Lung (tissue), 12 donors: Measurements from ENCODE around the gene SART3. TPM values are rescaled to one million over a fixed set of nuclear protein-coding genes. Genes with fewer than 3 reads are reported as not detected.

Experiments used
- ATAC-seq: fragments of 200-7000 bp; cut with Tn5 transposase; one replicate; pipeline ENCODE4 v1.9.1; 2020; ENCODE audit warnings: moderate number of reproducible peaks; ENCODE audit not compliant: insufficient read depth, low FRiP score
- DNase-seq, 3 donors: peaks; one replicate each; pipeline ENCODE4 v3.0.0-alpha.2; 2013 to 2017
- H3K27ac ChIP-seq, 2 donors: one replicate each; pipeline ENCODE4 v1.5.1; 2013; ENCODE audit warnings: mild to moderate bottlenecking in 2 of 2, moderate library complexity in 2 of 2, control low read depth in 1 of 2, inconsistent platforms in 1 of 2, low read depth in 1 of 2, low read length in 1 of 2
- H3K27me3 ChIP-seq, 3 donors: one replicate each; pipeline ENCODE4 v1.5.1; 2013; ENCODE audit warnings: low read length in 2 of 3; ENCODE audit not compliant: control insufficient read depth in 3 of 3, insufficient read depth in 3 of 3
- H3K36me3 ChIP-seq, 4 donors: one replicate each; pipeline ENCODE4 v1.5.1; 2013; ENCODE audit warnings: low read length in 4 of 4, mild to moderate bottlenecking in 1 of 4, moderate library complexity in 1 of 4; ENCODE audit not compliant: control insufficient read depth in 4 of 4, insufficient read depth in 4 of 4
- H3K4me1 ChIP-seq, 5 donors: one replicate each; pipeline ENCODE4 v1.5.1; 2013; ENCODE audit warnings: low read length in 5 of 5, mild to moderate bottlenecking in 2 of 5, moderate library complexity in 1 of 5; ENCODE audit not compliant: control insufficient read depth in 5 of 5, insufficient read depth in 5 of 5
- H3K4me3 ChIP-seq: one replicate; pipeline ENCODE4 v1.5.1; 2013; ENCODE audit warnings: mild to moderate bottlenecking, control low read depth, moderate library complexity
- H3K9ac ChIP-seq, 2 donors: one replicate each; pipeline ENCODE4 v1.5.1; 2013; ENCODE audit warnings: low read length in 2 of 2, control low read depth in 1 of 2; ENCODE audit not compliant: insufficient read depth in 1 of 2
- H3K9me3 ChIP-seq, 4 donors: one replicate each; pipeline ENCODE4 v1.5.1; 2013; ENCODE audit warnings: low read length in 3 of 4, mild to moderate bottlenecking in 1 of 4, moderate library complexity in 1 of 4; ENCODE audit not compliant: control insufficient read depth in 4 of 4, insufficient read depth in 3 of 4
- CTCF ChIP-seq: IDR thresholded peaks from 2 replicates; pipeline ENCODE4 v1.5.1; 2012; ENCODE audit warnings: mild to moderate bottlenecking; ENCODE audit errors: control extremely low read depth, extremely low read depth
- WGBS, 2 donors: extraction: QIAGEN DNeasy Blood & Tissue Kit; methylation state at CpG; one replicate each; pipeline ENCODE4 v1.1.7; 2013; 5-methylcytosine and 5-hydroxymethylcytosine counted together
- polyA plus RNA-seq, 2 donors: library from polyadenylated mRNA; stranded (reverse); fragments of 200-250 nt; gene quantifications; one replicate each; pipeline ENCODE4 v1.2.1, GENCODE V29; 2013
- total RNA-seq, 2 donors: library from RNA; depleted of rRNA in 1 of 2; stranded (reverse); fragments of >200 nt in 1 of 2; gene quantifications; one replicate each; pipeline ENCODE4 v1.2.1, GENCODE V29; 2014 to 2021
- donor health status: control.
- donor health status: control.
- donor health status: Bipolar disorder and iron deficiency.
- donor health status: healthy.
- donor health status: DM: yes; HTN: yes; CAD: no.

The SART3 gene
- total and polyA plus RNA-seq, 4 donors = 12.2 to 107 (median 34.9) TPM

DNA sequence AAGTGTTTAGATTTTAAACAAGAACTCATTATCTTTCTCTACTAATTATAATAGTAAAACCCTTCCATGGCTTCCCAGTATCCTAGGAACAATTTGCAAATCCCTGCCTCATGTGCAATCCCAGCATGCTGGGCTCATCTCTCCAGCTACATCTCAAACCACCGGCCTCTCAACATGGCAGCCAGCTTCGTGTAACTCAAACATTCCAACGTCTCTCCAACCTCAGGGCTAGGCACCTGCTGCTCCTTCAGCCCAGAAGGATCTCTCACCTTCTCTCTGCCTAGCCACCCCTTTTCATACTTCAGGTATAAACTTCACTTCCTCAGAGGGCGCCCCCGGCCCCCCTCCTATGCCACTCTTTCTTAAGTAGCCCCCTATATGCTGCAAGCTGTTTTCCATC lies 7.2 kb downstream of the SART3 start:
- no peak overlapping the region for H3K27ac ChIP-seq
- H3K4me1 ChIP-seq = peaks cover 0 to 5% (median 3%) of the 10 kb centered on the region in 5 donors
- H3K4me3 ChIP-seq = no peak overlapping the region
- TF ChIP-seq CTCF = no peak
- peaks cover 3 to 13% (median 5%) of the 10 kb centered on the region in 4 donors for H3K36me3 ChIP-seq
- H3K9me3 ChIP-seq = no peaks in the 10 kb centered on the region
- no peak overlapping the region for H3K9ac ChIP-seq
- no peaks in the 10 kb centered on the region for H3K27me3 ChIP-seq
- no peak for ATAC-seq
- WGBS, 2 donors = 91 to 96% methylated on average over 5 of the region's 5 CpGs
- no peak for DNase-seq

GRCh38 chr12:108551535-108551934 lies 9.4 kb downstream of the SART3 start:
- Histone ChIP-seq H3K4me1 (peaks cover 0 to 3% (median 0%) of the 10 kb centered on the region in 5 donors), H3K27me3 (no peaks in the 10 kb centered on the region), H3K36me3 (peaks cover 3 to 24% (median 9%) of the 10 kb centered on the region in 4 donors), H3K9me3 (no peaks in the 10 kb centered on the region), H3K9ac (no peak overlapping the region), H3K4me3 (no peak overlapping the region), H3K27ac (no peak overlapping the region)
- ATAC-seq = no peak
- DNase-seq = no peak
- TF ChIP-seq CTCF = no peak
- WGBS, 2 donors = 64 to 68% methylated on average over 5 of the region's 5 CpGs

DNA sequence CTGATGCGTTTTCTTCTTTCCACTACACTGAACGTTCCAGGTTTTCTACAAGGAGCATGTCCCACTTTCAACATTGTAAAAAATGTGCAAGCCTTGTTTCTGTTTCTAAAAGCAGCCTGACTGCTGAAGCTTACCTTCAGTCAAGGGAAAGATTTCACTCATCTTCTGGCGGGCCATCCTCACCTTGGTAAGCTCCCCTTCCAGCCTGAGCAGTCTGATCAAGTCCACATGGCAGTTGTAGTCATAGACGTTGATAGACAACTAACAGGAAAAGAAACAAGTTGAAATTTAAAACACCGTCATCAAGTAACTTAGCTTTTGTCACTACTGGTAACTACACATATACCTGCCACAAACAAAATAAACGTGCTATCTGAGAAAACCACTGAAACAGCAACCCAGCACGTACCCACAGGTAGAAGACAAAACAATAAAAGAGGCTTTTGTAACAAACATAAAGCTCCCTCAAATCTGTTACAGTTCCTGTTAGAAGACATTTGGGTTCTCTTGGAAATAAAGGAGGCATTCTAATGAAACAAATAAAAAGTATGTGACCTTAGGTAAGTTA lies 11.9 kb downstream of the SART3 start:
- peaks cover 0 to 3% (median 0%) of the 10 kb centered on the region in 5 donors for H3K4me1 ChIP-seq
- ATAC-seq (no peak), DNase-seq (no peak)
- no peaks in the 10 kb centered on the region for H3K9me3 ChIP-seq
- WGBS, 2 donors = 69 to 75% methylated on average over 7 of the region's 7 CpGs
- H3K27ac ChIP-seq = no peak overlapping the region
- peaks cover 10 to 44% (median 23%) of the 10 kb centered on the region in 4 donors for H3K36me3 ChIP-seq
- no peak overlapping the region for H3K9ac ChIP-seq
- H3K4me3 ChIP-seq = no peak overlapping the region
- TF ChIP-seq CTCF = no peak
- H3K27me3 ChIP-seq = no peaks in the 10 kb centered on the region

- H3K9ac ChIP-seq = no peak overlapping the region
- H3K27me3 ChIP-seq = no peaks in the 10 kb centered on the region
- H3K27ac ChIP-seq = no peak overlapping the region
- ATAC-seq = no peak
- DNase-seq = no peak
- WGBS, 2 donors = 58 to 78% methylated on average over 9 of the region's 9 CpGs
- no peak for TF ChIP-seq CTCF
- H3K9me3 ChIP-seq = no peaks in the 10 kb centered on the region
- H3K36me3 ChIP-seq = peaks cover 17 to 54% (median 30%) of the 10 kb centered on the region in 4 donors
- H3K4me3 ChIP-seq = no peak overlapping the region
- no peaks in the 10 kb centered on the region for H3K4me1 ChIP-seq
These were observed 13.3 kb downstream of the SART3 start for GRCh38 chr12:108547686-108548085.
